CD4-positive, alpha-beta T cell treated with Interleukin-21 for 1 hour (primary cell): Measurements from ENCODE around the gene DDX51.
"Not testable (repeated sequence)": the region's sequence is repeated elsewhere in the genome, so short reads cannot be mapped to it uniquely, and the experiment has no call there.

Experiments used
- DNase-seq: peaks from one replicate; pipeline ENCODE4 v3.0.0-alpha.2; 2020

DDX51 gene

DNA sequence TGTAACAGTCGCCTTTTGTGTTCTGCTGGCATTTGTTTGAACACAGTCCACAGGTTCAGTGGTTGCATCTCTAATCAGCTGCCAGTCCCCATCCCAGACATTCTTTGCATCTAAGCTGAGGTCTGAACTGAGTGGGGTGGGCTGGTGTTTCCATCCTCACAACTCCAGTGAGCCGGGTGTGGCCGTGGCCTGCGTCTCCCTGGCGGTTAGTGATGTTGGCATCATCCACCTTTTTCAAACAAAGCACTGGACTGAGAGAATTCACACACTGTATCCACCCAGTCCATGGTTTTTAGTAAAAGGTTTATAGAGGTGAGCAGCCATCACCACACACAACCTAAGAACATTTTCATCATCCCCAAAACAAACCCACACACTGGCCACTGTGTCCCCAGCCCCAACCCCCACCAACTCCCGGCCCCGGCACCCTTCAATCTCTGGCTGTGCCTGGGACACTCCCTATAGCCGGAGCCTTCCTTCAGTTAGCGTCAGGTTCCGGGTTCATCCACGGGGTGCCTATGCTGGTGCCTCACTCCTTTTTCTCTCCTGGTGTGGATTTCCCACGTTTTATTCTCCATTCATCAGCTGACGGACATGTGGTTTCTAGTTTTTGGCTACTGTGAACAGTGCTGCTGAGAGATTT lies 6.5 kb downstream of the DDX51 start:
- no peak for DNase-seq

DNA sequence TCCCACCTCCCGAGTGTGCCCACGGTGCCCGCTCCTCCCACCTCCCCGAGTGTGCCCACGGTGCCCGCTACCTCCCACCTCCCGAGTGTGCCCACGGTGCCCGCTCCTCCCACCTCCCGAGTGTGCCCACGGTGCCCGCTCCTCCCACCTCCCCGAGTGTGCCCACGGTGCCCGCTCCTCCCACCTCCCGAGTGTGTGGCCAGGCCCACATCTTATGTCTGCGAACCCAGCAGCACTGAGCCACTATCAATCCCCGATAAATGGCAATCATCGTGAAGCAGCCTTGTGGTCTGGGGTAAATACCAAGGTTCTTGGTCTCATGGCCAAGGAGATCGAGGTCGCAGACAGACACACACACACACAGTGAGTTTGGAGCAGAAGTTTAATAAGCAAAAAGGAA lies 7.9 kb downstream of the DDX51 start:
- not testable (repeated sequence) for DNase-seq

DNA sequence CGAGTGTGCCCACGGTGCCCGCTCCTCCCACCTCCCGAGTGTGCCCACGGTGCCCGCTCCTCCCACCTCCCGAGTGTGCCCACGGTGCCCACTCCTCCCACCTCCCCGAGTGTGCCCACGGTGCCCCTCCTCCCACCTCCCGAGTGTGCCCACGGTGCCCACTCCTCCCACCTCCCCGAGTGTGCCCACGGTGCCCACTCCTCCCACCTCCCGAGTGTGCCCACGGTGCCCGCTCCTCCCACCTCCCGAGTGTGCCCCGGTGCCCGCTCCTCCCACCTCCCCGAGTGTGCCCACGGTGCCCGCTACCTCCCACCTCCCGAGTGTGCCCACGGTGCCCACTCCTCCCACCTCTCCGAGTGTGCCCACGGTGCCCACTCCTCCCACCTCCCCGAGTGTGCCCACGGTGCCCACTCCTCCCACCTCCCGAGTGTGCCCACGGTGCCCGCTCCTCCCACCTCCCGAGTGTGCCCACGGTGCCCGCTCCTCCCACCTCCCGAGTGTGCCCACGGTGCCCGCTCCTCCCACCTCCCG lies 9.4 kb downstream of the DDX51 start:
- DNase-seq = not testable (repeated sequence)

DNA sequence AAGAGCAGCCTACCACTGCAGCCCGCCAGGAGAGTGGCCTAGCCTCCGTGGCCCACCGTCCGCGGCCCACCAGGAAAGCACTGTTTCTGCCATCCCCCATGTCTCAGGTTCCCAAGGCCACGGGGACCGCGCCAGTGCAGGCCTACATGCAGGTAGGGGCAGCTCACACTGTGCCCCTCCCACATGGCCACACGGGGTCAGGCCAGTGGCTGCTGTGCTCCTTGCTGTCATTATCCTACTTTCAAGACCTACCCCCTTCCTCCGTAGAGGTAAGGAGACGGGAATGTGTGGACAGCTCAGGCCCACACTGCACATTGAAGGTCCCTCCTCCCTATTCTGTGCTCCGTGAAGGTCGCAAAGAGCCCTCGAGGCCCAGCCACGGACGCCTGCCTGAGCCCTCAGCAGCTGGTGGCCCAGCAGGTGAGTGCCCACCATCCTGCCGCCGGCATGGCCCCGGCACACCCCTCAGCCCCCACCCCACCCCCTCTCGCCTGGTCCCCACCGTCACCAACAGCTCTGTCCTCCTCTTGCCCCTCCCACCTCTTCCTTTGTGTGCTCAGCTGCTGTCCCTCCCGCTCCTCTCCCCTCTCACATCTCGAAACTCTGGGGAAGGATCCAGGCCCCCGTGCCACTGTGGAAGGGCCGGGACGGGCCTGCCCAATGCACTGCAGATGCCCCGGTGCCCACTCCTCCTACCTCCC lies 10.0 kb downstream of the DDX51 start:
- no peak for DNase-seq

DNA sequence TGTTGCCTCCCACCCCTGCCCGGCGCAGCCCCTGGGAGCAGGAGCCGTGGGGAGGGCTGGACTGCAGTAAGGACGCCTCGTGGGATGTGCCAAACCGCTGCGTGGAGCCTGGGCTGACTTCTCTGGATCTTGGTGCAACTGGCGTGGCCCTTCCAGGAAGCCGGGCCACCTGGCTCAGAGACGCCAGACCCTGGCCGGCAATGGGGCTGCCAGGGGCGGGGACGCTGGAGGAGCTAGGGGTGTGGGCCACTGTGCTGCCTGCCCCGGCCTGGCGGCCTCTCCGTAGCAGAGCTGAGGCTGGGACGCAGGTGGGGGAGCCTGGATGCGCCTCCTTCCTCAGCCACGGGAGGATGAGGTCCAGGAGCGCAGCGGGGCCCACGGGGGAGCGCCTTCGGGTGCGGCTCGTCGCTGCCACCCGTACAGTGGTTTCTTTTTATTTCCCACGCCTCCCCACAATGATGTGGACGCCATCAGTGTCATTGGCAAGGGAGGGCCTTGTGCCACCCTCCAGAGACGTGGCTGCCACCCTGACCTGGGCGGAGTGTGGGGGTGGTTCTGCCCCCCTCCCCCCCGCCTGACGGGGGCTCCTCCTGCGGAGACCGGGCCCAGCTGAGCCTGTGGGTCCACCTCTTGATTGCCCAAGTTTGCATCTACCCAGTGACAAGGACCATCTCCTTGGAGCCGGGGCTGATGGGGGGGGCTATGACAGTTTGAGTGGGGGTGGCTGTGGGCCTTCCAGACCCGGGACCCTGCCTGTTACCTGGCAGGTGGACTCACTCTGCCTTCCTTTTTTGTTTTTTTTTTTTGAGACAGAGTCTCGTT lies 11.3 kb downstream of the DDX51 start:
- DNase-seq = no peak

DNA sequence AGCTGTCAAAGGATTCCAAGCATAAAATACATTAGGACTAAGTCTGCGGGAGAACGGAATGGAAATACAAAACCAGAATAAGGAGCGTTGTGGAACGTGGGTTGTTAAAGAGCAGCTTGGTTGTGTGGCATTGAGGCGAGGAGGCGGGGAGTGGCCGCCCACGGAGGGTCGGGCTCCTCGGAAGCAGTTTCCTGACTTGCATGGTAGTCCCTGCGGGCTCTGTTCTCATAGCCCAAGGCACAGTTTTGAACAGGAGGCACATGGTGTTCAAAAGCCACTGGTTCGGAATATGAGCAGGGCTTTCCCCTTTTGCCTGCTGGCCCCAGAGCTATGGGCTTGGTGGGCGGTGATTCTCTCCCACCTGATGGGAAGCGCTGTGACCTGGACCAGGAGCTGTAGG lies 12.2 kb downstream of the DDX51 start:
- DNase-seq = no peak

DNA sequence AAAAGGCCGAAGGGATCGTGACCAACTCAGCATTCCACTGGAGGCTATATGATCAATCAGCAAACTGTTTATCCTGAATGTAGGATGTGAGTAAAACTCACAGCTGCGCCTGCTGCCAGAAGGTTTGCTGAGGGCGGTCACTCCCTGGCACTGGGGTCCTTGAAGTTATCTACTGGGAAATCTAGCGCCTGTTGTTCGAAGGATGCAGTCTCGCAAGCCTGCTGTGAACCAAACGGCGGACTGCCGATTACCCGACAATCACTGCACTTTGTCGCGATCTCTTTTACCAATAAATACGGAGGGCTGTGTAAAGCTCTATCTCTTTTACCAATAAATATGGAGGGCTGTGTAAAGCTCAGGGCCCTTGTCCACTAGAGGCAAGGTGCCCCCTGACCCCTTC lies 12.9 kb downstream of the DDX51 start:
- no peak for DNase-seq

DNA sequence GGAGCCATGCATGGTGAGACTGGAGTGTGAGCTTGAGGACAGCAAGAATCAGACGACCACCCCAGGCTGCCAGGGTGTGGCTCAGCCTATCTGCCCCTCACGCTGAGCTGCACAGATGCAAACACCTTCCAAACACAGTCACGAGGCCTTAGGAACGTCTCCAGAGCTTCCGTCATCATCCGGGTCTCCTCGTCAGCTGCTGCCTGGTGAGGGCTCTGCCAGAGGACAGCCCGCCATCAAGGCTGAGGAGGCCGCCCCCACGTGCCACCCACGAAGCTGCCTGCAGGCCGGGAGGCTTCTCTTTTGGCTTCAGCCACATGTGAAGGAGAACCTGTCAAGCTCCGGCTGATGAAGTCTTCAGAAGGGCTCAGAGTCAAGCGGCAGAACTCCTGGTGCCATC lies 13.4 kb downstream of the DDX51 start:
- no peak for DNase-seq

DNA sequence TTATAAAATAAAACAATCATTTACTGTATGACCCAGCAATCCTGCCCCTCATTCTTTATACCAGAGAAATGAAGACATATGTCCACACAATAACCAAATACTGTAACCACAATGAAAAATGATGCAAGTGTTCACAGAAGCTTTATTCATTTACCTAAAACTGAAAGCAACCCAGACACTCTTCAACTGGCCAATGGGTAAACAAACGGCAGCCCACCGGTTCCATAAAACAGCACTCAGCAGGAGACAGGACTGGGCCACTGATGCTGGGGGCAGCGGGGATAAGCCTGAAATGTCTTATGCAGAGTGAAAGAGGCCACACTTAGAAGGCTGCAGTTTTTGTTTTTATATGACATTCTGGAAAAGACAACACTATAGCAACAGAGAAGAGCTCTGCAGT lies 15.1 kb downstream of the DDX51 start:
- no peak for DNase-seq

DNA sequence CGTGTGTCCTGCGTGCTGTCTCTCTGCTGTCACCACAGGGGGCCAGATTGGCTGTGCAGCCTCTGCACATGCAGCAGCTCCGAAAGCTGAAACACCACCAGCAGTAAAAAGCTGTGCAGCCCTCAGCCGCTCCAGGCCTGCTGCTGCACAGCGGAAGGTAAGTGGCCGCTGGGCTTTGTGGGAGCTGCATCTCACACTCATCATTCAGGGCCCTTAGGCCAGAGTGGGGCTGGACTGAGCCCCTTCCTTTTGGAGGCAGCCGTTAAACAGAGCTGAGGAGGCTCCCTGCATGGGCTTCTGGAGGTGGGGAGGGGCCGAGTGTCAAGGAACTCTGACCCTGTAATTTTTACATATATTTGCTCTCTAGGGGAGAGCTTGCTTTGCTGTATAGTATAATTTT lies 17.1 kb downstream of the DDX51 start:
- no peak for DNase-seq

DNA sequence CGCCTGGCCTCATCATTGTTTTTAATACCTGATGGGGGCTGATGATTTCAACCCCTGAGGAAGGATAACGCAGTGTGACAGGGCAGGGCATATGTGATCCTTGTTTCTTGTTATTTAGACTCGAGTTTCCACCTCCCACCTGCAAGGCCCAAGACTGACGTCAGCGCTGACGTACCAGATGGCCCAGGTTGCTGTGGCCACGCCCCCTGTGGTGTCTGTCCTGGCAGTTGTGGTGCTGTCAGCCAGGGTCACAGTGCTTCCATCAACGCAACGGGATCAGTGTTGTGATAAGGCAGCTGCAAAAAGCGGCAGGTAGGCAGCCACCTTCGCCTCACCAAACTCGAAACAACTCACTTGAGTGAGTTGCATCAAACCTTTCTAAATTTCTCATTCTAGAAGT lies 18.4 kb downstream of the DDX51 start:
- DNase-seq = no peak

DNA sequence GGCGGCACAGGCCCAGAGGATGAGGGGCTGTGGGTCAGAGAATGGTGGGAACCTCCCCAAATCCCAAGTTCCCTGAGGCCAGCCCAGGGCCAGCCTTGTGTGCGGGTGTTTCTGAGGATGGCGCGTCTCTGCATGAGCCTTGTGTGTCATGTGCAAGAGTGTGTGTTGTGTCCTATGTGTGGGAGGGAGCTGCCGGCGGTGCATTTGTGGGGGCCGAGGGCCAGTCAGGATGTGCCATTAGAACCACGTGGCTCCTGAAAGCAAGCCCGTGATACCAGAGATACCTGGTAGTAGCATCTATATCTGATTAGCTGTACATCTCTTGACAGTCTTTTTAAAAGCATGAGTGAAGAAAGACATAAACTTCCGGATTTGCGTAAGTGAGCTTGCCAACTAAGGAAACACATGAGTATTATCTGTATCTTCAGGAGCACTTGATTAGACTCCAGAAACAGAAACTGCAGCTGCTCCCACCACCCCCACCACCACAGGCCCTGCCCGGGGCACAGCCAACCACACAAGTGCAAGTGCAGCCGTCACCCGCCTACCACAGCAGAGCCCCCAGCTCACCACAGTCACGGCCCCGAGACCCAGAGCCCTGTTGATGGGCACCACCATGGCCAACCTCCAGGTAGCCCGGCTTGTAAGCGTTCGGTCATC lies 19.2 kb downstream of the DDX51 start:
- no peak for DNase-seq

DNA sequence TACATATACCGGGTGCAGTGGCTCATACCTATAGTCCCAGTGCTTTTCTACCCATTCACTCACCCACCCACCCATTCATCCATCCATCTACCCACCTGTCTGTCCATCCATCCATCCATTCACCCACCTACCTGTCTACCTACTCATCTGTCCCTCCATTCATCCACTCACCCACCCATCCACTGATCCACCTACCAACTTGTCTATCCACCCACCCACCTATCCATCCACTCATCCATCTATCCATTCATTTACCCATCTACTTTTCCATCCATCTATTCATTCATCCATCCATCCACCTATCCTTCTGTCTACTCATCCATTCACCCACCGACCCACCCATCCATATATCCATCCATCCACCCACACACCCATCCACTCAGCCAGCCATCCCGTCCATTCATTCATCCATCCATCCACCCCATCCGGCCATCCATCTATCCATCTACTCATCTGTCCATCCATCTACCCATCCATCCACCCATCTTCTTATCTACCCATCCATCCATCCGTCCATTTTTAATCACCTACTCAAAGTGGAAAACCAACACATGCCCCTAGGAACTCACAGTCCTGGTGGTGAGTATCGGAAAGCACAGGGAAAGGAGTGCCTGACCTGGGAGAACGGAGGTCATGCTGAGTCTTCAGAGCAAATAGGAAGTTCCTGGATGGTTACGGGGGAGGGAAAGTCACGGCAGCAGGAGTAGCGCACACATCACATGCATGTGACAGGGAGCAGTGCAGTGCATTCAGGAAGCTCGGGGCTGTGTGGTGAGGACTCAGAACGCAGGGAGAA lies 20.0 kb downstream of the DDX51 start:
- DNase-seq = no peak

DNA sequence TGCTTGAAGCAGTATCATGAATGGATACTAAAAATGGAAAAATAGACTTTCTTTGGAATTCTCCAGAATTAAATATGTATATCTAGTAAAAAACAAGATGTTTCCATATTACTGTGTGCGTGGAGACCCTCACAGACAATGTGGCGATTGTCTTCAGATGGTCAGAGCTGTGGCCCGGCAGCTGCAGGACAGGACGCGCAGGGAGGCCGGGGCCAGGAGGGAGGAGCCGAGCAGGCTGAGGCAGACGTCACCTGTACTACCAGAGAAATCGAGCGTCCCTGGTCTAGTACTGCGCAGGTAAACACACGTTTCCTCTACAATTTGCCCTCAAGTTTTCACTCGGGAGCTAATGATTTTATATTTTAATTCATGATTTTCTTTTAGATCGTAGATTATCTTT lies 22.8 kb downstream of the DDX51 start:
- no peak for DNase-seq

DNA sequence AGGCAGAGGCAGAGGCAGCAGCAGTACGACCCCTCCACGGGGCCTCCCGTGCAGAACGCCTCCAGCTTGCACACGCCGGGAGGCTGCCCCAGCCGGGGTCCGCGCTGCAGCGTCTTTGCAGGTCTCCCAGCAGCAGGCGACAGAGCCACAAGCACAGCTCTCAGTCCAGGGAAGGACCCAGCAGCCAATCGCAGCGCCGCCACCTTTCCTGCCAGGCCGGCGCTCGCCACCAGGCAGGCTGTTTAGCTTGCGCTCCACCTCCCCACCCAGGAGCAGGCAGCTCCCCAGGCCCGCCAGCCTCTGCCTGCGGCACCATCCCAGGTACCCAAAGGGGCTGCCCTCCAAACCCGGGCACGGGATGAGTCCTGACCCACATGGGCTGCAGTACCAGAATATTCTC lies 25.2 kb downstream of the DDX51 start:
- no peak for DNase-seq

DNA sequence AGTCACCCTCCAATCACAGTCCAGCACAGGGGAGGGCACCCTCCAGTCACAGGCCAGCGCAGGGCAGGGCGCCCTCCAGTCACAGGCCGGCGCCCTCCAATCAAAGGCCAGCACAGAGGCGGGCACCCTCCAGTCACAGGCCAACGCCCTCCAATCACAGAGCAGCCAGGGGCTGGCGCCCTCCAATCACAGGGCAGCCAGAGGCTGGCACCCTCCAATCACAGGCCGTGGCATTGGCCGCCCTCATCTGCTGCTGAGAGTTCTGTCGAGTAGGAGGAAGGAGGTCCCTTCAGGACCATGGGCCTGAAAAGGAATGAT lies 26.6 kb downstream of the DDX51 start:
- DNase-seq = no peak

DNA sequence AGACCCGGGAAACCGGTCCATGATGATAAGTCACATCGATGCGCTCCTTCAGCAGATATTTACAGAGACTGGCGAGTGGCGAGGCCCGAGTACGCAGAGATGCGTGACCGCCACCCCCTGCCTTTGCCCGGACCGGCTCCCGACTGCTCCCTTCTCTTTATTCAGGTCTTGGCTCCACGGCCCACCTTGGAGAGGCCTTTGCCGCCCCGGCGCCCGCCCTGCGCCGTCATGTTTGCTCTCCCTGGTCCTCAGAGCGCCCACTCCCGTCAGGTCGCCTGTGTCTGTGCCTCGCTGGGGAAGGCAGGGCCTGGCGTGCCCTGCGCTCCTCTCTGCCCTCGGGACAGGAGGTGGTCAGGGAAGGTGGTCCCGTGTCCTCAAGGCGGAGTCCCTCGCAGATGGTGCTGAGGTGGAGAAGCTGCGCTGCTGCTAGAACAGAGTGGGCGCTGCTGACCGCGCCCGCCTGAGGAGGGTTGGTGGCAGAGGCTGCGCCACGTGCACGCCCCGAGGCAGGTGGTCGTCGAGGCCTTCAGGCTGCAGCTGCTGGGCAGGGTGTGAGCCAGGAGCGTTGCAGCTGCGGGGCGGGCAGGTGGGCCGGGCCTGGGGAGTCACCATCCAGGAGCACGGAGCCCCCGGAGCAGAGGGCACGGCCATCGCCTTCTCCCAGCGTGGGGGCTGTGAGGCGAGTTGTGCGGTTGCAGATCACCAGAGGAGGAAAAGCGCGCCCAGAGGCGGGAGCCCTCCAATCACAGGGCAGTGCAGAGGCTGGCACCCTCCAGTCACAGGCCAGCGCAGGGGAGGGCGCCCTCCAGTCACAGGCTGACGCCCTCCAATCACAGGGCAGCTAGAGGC lies 27.2 kb downstream of the DDX51 start:
- DNase-seq = no peak

DNA sequence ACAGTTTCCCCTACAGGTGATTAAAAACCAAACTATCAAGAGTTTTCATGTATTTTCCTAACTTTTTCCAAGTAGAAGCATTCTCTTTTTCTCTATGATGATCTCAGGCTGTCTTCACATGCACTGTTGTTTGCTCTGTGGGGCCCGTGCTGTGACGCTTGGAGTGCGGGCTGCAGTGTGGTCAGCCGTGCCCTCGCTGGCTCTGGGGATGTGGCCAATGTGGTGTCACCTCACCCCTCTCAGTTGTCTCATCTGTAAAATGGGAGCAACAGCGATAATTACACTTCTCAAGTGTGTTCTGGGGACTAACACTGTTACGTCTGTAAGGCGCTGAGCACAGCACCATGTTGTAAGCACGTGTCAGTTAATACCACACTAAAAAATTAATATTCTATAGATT lies 28.6 kb downstream of the DDX51 start:
- DNase-seq = no peak

DNA sequence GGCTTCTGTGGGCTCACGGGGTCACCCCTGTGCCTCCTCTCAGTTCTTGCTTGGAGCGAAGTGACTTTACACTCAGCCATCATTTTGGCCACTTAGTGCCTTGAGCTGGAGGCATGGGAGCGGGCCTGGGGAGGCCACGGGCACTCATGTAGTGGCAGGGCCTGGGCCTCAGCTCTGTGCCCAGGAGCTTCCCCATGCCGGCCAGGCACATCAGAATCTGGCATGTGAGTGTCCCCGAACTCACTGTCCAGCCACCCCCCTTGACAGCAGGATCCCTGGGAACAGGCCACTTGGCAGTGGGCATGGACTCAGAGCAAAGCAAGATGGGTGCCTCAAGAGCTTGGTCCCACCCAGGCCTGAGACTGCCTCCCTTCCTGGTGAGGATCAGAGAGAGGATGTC lies 29.5 kb downstream of the DDX51 start:
- DNase-seq = no peak

DNA sequence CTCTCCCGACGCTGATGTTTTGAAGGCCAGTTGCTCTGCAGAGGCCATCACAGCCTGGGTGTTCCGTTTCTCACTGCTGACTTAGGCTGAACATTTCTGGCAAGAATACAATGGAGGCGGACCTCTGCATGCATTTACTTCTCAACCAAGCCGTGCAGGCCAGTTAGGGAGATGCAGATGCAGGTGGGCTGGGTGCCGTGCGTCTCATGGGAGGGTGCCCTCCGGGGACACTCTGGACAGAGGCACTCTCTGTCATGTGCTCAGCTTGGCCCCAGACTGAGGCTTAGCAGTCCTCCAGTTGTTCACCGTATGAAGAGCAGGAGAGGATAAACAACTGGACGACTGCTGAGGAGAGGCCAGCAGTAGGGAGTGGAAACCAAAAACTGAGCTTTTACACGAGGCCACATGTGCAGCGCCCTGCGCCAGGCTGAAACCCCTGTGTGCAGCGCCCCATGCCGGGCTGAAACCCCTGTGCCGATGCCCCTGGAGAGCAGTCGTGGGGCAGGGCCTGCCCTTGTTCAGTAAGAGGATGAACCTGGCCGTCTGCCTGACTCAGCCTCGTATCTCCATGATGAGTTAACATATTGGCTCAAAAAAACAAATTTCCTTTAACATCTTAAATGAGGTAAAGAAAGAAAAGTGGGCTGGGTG lies 32.3 kb downstream of the DDX51 start:
- DNase-seq = no peak

DNA sequence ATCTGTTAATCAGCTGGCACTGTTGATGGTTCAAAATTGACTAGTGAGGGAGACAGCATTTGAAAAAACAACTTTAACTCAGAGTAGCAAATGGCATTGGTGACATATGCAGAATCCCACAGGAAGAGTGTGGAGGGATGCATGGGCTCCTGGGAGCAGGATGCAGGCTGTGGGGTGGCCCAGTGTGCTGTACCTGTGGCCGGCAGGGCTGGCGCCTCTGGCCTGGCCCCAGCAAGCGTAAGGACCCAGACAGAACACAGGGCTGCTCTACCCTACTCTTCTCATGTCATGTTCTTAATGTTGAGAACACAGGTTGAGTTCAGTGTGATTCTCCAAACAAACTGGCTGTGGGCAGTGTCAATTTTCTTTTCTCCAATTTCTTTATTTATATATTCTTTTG lies 33.4 kb downstream of the DDX51 start:
- DNase-seq = no peak
